Coronary artery (tissue), 2 donors: Measurements from ENCODE around the gene CD101.

Source experiments
- DNase-seq: peaks from one replicate; pipeline ENCODE4 v3.0.0-alpha.2; 2017; ENCODE audit warnings: low spot score
- H3K27ac ChIP-seq, 2 donors: fragments of 200-600 bp; sonication (generic); one replicate each; pipeline ENCODE4 v1.5.1; 2016 to 2019
- H3K4me3 ChIP-seq: fragments of 200-600 bp; sonication (generic); 2 replicates; pipeline ENCODE4 v1.5.1; 2016; ENCODE audit warnings: mild to moderate bottlenecking, moderate library complexity
- CTCF ChIP-seq: fragments of 200-600 bp; sonication (generic); IDR thresholded peaks from one replicate; pipeline ENCODE4 v1.5.1; 2019; ENCODE audit warnings: antibody characterized with exemption

Gene CD101

GRCh38 chr1:116999596-116999995 lies 2.0 kb upstream of the CD101 start:
- Histone ChIP-seq H3K27ac (no peak overlapping the region), H3K4me3 (no peak overlapping the region)
- DNase-seq = no peak
- no peak for TF ChIP-seq CTCF

- Histone ChIP-seq H3K27ac (no peak overlapping the region), H3K4me3 (no peak overlapping the region)
- no peak for DNase-seq
- TF ChIP-seq CTCF = no peak
These were observed 1.4 kb upstream of the CD101 start for GRCh38 chr1:117000142-117000541.

- Histone ChIP-seq H3K4me3 (no peak overlapping the region), H3K27ac (no peak overlapping the region)
- no peak for DNase-seq
- no peak for TF ChIP-seq CTCF
These were observed 1.8 kb downstream of the CD101 start for GRCh38 chr1:117003223-117003875.

GRCh38 chr1:117007719-117008013 lies 6.1 kb downstream of the CD101 start:
- Histone ChIP-seq H3K27ac (no peak overlapping the region), H3K4me3 (no peak overlapping the region)
- no peak for TF ChIP-seq CTCF
- no peak for DNase-seq

GRCh38 chr1:117008656-117009055 lies 7.1 kb downstream of the CD101 start:
- H3K27ac ChIP-seq = no peak overlapping the region
- DNase-seq = no peak
- TF ChIP-seq CTCF = no peak
- no peak overlapping the region for H3K4me3 ChIP-seq

GRCh38 chr1:117009132-117009531 lies 7.6 kb downstream of the CD101 start:
- DNase-seq = no peak
- Histone ChIP-seq H3K27ac (no peak overlapping the region), H3K4me3 (no peak overlapping the region)
- no peak for TF ChIP-seq CTCF

GRCh38 chr1:117010310-117010969 lies 8.9 kb downstream of the CD101 start:
- DNase-seq = no peak

More at GRCh38 chr1:117010310-117010969, 8.9 kb downstream of the CD101 start:
- Histone ChIP-seq H3K27ac (no peak overlapping the region), H3K4me3 (no peak overlapping the region)
- no peak for TF ChIP-seq CTCF
